Pons (tissue), 1 donor: Measurements from ENCODE around the gene PTEN.
"Not testable (repeated sequence)": the region's sequence is repeated elsewhere in the genome, so short reads cannot be mapped to it uniquely, and the experiment has no call there.

Source experiments
- DNase-seq: peaks from one replicate; pipeline ENCODE4 v3.0.0-alpha.2; 2016; ENCODE audit warnings: low spot score

PTEN gene

DNA sequence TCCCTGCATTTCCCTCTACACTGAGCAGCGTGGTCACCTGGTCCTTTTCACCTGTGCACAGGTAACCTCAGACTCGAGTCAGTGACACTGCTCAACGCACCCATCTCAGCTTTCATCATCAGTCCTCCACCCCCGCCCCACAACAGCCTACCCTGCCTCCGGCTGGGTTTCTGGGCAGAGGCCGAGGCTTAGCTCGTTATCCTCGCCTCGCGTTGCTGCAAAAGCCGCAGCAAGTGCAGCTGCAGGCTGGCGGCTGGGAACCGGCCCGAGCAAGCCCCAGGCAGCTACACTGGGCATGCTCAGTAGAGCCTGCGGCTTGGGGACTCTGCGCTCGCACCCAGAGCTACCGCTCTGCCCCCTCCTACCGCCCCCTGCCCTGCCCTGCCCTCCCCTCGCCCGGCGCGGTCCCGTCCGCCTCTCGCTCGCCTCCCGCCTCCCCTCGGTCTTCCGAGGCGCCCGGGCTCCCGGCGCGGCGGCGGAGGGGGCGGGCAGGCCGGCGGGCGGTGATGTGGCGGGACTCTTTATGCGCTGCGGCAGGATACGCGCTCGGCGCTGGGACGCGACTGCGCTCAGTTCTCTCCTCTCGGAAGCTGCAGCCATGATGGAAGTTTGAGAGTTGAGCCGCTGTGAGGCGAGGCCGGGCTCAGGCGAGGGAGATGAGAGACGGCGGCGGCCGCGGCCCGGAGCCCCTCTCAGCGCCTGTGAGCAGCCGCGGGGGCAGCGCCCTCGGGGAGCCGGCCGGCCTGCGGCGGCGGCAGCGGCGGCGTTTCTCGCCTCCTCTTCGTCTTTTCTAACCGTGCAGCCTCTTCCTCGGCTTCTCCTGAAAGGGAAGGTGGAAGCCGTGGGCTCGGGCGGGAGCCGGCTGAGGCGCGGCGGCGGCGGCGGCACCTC lies at the start of gene PTEN, which contains the start of gene KLLN:
Gene PTEN, plus strand, starts transcription at position 573 of the 891 bp plus-strand sequence. CDS start 845 bp downstream, outside the sequence.
Gene KLLN, minus strand, starts transcription at position 481 of the 891 bp plus-strand sequence. CDS start 1,046 bp downstream, outside the sequence.
- DNase-seq = peak; percentile 85

DNA sequence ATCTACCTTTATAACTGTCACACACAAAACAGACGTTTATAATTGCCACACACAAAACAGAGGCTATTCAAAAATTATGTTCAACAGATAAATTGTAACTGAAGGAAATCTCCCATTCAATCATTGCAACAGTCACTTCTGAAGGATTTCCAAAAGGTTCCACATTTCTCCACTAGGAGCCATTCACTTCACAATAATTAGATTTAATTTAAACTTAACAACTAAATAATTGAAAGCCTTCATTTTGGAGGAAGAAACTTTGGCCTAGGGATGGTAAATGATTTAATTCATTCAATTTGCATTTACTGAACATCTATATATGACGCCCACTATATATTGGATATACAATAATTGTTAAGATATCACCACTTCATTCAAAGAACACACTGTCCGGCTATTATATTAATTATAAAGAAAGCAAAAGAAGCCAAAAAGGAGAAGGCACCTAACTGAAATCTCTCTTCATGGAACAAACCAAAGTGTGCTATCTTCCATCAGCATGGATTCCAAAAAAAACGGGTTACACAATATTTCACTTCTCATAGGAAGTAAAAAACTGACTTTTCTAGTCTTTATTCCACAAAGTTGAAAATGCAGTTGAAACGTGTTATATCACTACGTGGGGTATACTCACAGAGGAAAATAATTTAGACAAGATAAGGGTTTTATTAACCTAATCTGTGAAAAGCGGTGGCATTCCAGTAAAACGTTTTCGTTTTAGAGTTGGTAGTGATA lies 47.1 kb upstream of the PTEN start:
- no peak for DNase-seq

DNA sequence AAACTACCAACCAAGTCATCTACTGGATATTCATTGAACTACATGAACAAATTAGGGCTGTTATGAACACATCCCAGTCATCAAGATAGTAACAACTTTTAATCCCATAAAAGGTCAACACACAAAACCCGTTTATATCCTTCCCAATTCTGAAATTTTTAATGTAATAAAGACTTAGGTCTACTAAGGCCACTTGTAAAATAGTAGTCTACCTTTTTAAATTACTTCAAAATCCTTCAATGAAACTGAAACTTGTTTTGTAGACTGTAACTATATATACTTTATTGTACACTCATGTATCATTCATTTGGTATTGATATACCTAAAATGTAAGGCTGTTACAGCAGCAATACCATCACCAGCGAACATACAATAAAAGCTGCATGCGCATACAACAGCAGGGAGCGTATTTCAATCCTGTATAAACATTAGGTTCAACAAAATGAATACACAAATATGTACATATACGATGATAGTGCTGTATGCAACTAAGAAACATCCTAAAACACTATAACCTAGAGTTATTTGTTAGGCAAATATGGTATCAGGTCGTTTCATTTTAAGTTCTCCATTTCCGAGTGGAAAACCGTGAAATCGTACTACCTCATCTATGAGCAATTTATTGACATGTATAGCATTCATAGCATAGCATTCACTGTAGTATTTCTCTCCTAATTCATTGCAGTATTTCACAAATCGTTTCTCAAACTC lies 46.4 kb upstream of the PTEN start:
- peak; percentile 5 for DNase-seq

GRCh38 chr10:87817609-87818504 lies 45.6 kb upstream of the PTEN start, which contains the start of gene ATAD1:
TSS of gene ATAD1 (minus strand) at chr10:87818226. CDS start at chr10:87814599, 3,627 bp downstream.
- peak; percentile 85 for DNase-seq

DNA sequence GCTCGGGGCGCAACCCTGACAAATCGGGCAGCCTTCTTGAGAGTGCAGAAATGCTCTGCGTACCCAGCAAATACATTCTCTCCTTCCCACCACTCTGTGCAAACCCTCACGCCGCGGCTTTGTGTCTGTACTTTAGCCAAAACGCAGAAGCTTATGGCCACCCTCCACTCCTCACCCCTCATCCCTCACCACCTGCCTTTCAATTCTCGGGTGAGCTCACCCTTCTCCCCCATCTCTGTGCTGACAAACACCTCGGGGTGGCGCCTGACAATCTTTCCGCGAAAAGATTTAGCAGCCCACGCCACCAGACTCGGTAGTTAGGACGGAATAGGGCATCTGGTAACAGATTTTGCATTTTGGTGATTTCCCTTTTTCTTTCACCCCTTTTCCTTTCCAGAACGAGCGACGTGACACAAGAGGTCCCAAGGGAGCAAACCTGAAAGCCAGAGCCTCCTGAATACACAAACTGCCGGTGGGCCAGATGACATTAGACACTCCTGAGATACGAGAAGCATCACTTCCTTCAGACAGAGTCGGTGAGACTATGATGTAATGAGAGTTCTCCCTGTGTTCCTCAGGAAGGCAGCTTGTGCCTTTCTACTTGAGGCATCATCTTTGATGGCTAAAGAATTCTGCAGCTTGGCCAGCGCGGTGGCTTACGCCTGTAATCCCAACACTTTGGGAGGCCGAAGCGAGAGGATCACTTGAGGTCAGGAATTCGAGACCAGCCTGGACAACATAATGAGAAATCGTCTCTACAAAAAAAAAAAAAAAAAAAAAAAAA lies 44.7 kb upstream of the PTEN start:
- peak; percentile 31 for DNase-seq

GRCh38 chr10:87819289-87819585 lies 44.2 kb upstream of the PTEN start:
- DNase-seq = no peak

DNA sequence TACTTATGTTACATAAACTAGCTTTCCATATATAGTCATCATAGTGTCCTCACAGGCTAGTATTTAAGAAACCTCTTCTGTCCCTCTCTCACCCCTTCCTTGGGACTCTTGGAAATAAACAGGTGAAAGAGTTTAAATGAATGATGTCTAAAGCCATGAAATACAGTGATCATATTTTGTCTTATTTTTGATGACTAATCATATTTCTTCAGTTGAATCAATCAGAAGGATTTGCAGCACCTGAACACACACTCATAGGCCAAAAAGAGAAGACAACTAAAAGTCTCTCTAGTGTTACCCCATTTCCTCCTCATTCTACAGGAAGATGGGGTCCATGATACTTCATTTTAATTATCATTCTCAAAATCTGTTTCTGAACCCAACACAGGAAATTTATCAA lies 36.8 kb upstream of the PTEN start:
- no peak for DNase-seq

- no peak for DNase-seq
These were observed 35.7 kb upstream of the PTEN start for GRCh38 chr10:87827681-87828080.

GRCh38 chr10:87829051-87829450 lies 34.4 kb upstream of the PTEN start:
- DNase-seq = not testable (repeated sequence)

DNA sequence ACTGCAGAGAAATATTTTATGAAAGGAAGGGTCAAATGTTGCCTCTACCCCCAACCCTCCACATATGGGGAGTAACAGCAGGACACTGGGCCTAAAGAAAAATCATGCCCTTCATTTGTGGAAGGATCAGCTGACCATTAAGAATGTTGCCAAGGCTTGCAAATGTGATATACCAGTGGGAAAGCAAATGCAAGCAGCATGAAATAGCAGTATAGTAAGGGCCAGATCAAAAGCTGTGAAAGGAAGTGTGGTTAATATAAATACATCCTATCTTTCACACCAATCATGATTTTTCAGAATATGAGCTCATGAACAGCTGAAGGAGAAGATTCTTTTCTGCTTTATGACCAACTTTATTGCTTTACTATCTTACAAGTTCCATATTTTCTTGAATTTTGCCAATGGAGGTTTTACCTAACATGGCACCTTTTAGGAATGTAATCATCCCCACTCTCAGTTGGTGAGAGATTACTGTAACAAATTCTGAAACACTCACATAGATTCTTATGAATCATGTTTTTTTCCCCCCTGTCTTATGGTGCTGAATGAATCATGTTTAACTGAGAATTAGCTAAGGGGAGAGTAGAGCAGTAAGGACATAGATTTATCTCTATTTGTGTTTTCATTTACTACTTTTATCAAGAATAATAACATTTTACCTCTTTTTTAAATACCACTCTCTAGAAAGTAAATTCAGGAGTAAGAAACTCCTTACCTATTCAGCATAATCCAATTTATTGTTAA lies 33.3 kb upstream of the PTEN start:
- DNase-seq = no peak

DNA sequence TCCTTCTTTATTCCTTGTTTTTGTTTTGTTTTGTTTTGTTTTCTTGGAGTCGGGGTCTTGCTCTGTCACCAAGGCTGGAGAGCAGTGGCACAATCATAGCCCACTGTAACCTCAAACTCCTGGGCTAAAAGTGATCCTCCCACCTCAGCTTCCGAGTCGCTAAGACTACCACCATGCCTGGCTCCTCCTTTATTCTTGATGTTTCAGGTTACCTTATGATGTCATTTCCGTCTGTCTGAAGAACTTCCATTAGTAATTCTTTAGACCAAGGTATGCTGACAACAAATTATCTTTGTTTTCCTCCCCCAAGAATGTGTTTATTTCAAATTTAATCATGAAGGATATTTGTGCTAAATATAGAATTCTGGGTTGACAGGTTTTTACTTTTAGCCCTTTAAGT lies 27.3 kb upstream of the PTEN start:
- no peak for DNase-seq

DNA sequence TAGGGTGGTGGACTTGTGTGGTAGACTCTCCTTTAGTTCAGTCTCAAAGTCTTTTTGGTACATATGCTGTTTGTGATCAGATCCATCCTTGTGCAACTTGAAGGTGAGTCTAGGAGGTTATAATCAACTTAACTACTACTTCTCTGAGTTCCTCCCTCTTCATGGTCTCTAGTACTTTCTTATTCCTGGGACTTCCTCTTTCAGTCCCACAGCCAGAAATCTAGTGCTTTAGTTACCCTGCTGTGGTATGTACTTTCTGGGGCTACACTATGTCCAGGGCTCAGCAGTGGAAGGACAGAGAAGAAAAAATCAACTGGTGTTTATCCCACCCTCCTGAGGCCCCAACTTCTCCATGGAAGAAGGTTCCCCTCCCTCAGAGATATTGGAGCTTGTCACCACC lies 26.0 kb upstream of the PTEN start:
- peak; percentile 25 for DNase-seq

DNA sequence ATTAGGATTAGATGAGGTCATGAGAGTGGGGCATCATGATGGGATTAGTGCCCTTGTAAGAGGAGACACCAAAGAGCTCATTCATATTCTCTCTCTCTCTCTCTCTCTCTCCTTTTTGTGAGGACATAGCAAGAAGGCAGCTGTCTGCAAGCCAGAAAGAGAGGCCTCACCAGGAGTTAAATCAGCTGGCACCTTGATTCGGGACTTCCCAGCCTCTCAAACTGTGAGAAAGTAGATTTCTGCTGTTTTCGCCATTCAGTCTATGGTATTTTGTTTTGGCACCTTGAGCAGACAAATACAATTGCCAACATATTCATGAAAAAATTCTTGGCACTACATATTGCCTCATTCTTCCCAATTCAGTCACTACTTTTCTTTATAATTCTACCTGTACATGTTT lies 24.8 kb upstream of the PTEN start:
- no peak for DNase-seq

GRCh38 chr10:87841186-87841585 lies 22.2 kb upstream of the PTEN start:
- no peak for DNase-seq

DNA sequence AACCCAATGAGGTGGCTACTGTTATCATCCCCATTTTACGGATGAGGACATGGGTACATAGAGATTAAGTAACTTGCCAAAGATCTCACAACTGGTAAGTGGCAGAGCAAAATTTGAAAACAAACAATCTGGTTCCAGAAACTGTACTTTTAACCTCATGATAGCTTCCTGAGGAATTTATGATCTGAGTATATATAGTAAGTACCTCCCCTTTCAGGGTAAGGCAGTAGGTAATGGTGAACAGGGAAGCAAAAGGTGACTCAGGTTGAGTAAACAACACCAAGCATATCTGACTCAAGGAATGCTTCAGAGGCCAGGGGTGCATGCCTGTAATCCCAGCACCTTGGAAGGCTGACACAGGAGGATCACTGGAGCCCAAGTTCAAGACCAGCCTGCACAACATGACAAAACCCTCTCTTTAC lies 21.2 kb upstream of the PTEN start:
- no peak for DNase-seq

- DNase-seq = no peak
These were observed 20.5 kb upstream of the PTEN start for GRCh38 chr10:87842776-87843497.

- DNase-seq = no peak
These were observed 19.7 kb upstream of the PTEN start for GRCh38 chr10:87843714-87844113.

- no peak for DNase-seq
These were observed 18.4 kb upstream of the PTEN start for GRCh38 chr10:87844837-87845623.
